Cardiac fibroblast (primary cell): Measurements from ENCODE around the gene SLMAP.
"Not testable (repeated sequence)": the region's sequence is repeated elsewhere in the genome, so short reads cannot be mapped to it uniquely, and the experiment has no call there.

Experiments used
- DNase-seq, 2 donors: peaks; one replicate each; pipeline versions ENCODE4 v3.0.0 to v3.0.0-alpha.2; 2010; ENCODE audit warnings: low read depth in 2 of 2
- H3K4me3 ChIP-seq, 2 donors: replicated peaks in 1 of 2; 1 replicate in 1 of 2; 2 replicates in 1 of 2; pipeline ENCODE4 v1.5.1; 2011; ENCODE audit warnings: low read depth in 2 of 2, low read length in 2 of 2, mild to moderate bottlenecking in 2 of 2, moderate library complexity in 1 of 2
- CTCF ChIP-seq: IDR thresholded peaks from one replicate; pipeline ENCODE4 v1.5.1; 2011; ENCODE audit warnings: low read depth, mild to moderate bottlenecking, low read length, inconsistent platforms

Gene SLMAP

GRCh38 chr3:57856675-57857074 is 100.6 kb downstream of the SLMAP start:
- TF ChIP-seq CTCF = peak; percentile 21
- H3K4me3 ChIP-seq = no peak overlapping the region
- peak; percentile 14 to 41 for DNase-seq

- DNase-seq = no peak
Observed at GRCh38 chr3:57862894-57863293, 106.8 kb downstream of the SLMAP start.

DNA sequence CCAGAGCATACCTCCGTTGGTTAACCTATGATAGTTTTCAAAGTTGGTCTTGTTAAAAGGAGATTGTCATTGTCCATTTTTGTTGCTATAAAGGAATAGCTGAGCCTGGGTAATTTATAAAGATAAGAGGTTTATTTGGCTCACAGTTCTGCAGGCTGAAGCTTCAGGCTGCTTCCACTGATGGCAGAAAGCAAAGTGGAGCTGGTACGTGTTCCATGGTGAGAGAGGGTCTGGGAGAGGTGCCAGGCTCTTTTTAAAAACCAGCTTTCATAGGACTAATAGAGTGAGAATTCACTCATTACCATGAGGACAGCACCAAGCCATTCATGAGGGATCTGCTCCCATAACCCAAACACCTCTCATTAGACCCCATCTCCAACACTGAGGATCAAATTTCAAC is 107.3 kb downstream of the SLMAP start:
- TF ChIP-seq CTCF = no peak
- no peak for DNase-seq
- no peak overlapping the region for H3K4me3 ChIP-seq

More at GRCh38 chr3:57862894-57863293, 106.8 kb downstream of the SLMAP start:
- TF ChIP-seq CTCF = no peak
- no peak overlapping the region for H3K4me3 ChIP-seq

GRCh38 chr3:57864853-57865252 is 108.7 kb downstream of the SLMAP start:
- DNase-seq = peak; percentile 57 to 61
- TF ChIP-seq CTCF = peak; percentile 48
- no peak overlapping the region for H3K4me3 ChIP-seq

DNA sequence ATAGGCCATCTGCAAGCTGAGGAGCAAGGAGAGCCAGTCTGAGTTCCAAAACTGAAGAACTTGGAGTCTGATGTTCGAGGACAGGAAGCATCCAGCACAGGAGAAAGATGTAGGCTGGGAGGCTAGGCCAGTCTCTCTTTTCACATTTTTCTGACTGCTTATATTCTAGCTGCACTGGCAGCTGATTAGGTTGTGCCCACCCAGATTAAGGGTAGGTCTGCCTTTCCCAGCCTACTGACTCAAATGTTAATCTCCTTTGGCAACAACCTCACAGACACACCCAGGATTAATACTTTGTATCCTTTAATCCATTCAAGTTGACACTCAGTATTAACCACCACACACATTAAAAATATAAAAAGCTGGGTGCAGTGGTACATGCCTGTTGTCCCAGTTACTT is 113.0 kb downstream of the SLMAP start:
- H3K4me3 ChIP-seq, DNase-seq: not testable (repeated sequence)

DNA sequence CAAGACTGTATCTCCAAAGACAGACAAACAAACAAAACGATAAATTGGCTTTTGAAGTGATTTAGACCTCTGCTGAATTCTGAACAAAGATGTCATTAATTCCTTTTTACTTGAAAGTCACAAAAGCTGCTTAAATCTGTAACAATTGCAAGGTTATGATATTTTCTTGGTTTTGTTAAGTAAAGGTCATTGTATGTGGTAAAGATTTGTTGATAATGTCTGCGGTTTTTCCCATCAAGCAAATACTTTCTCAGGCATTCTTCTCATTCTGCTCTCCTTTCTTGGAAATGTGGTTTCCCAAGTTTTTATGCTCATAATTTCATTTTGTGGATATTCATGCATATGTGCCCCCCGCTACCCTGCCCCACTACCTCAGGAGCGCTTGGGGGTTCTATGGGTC is 116.5 kb downstream of the SLMAP start:
- H3K4me3 ChIP-seq = no peak overlapping the region
- TF ChIP-seq CTCF = no peak
- DNase-seq = peak in 1 of 2 donors; percentile 25

GRCh38 chr3:57876632-57877031 is 120.5 kb downstream of the SLMAP start:
- H3K4me3 ChIP-seq = no peak overlapping the region
- no peak for DNase-seq
- TF ChIP-seq CTCF = no peak

DNA sequence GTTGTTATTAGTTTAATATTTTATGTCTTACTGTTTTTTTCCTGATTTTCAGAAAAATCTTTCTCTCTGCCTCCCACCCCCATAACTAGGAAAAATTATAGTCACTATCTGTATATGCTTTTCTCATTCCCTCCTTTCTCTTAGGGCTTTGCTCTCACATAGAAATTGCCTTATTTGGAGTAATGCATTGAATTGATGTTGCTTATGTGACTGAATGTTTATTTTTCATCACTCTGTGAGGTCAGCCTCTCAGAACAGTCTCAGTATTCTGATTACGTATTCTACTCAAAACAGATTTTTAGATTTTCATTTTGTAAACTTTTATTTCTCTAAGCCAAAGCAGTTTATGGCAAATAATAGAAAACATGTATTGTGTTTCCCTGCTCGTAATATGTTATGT is 121.0 kb downstream of the SLMAP start:
- DNase-seq = peak in 1 of 2 donors; percentile 63
- H3K4me3 ChIP-seq = no peak overlapping the region
- TF ChIP-seq CTCF = no peak

DNA sequence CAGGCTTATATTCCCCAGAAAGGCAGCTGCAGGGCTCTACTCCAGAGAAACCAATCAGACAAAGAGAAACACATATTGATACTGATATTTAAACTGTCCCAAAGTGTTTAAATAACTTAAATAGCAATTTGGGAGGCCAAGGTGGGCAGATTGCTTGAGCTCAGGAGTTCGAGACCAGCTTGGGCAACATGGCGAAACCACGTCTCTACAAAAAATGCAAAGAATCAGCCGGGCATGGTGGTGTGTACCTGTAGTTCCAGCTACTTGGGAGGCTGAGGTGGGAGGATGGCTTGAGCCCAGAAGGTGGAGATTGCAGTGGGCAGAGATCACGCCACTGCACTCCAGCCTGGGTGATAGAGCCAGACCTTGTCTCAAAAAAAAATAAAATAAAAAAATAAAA is 128.3 kb downstream of the SLMAP start:
- not testable (repeated sequence) for DNase-seq

More for the DNA sequence above, 128.3 kb downstream of the SLMAP start:
- not testable (repeated sequence) for H3K4me3 ChIP-seq
